GM12801 (cell line): ENCODE results near the gene LRP6.

ENCODE experiments used
- CTCF ChIP-seq: IDR thresholded peaks from one replicate; pipeline ENCODE4 v1.5.1; 2011; ENCODE audit warnings: control low read depth; ENCODE audit not compliant: insufficient read length; ENCODE audit errors: extremely low read depth

LRP6 gene

GRCh38 chr12:12153596-12153995, 113.2 kb downstream of the LRP6 start:
- no peak for TF ChIP-seq CTCF

- TF ChIP-seq CTCF: no peak
Observed at GRCh38 chr12:12147111-12147510, 119.7 kb downstream of the LRP6 start.

- no peak for TF ChIP-seq CTCF
Observed at GRCh38 chr12:12141000-12141399, 125.8 kb downstream of the LRP6 start.

- no peak for TF ChIP-seq CTCF
Observed at GRCh38 chr12:12138203-12139154, 128.4 kb downstream of the LRP6 start.

GRCh38 chr12:12133785-12134184, 133.1 kb downstream of the LRP6 start:
- TF ChIP-seq CTCF: no peak

- TF ChIP-seq CTCF: no peak
Observed at GRCh38 chr12:12133259-12133658, 133.6 kb downstream of the LRP6 start.

GRCh38 chr12:12128670-12129069, 138.2 kb downstream of the LRP6 start:
- no peak for TF ChIP-seq CTCF
